ENCODE results near the gene WWOX.

DNA sequence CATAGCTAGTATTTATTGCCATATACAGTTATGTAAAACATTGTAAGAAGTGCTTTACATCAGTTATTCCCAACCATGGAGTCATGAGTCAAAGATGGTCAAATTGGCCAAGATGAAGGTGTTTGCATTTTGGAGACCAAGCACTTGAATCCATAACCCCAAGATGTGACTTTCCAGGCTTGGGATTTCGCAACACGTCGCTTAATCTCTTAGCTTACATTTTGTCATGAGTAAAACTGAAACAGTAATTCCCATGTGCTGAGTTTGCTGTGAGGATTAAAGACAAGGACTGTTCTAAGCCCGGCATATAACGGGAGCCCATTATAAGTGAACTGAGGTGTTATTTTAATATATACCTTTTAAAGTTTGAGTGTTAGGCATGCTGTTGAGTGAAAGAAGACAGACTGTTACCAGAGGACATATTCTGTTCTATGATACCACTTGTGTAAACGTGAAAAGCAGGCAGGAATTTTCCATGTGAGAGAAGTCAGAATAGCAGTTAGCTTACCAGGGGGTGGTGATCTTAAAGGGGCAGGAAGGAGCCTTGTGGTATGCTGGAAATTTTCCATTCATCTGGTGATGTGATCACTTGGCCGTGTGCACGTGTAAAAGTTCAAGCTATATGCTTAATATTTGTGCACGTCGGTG is 484.9 kb downstream of the WWOX start:
- no peak for TF ChIP-seq KDM5A (IDR thresholded peaks at IDR 0.05)
- TF ChIP-seq NR3C1 (IDR thresholded peaks at IDR 0.05), result no peak
